ENCODE measurements around the gene SVOPL. TPM values are rescaled to one million over a fixed set of nuclear protein-coding genes. Genes with fewer than 3 reads are reported as not detected.

Gene SVOPL
- total and polyA plus RNA-seq, 2 donors (not counting 1 experiment from before 2014, with no cell fraction given): not detected

DNA sequence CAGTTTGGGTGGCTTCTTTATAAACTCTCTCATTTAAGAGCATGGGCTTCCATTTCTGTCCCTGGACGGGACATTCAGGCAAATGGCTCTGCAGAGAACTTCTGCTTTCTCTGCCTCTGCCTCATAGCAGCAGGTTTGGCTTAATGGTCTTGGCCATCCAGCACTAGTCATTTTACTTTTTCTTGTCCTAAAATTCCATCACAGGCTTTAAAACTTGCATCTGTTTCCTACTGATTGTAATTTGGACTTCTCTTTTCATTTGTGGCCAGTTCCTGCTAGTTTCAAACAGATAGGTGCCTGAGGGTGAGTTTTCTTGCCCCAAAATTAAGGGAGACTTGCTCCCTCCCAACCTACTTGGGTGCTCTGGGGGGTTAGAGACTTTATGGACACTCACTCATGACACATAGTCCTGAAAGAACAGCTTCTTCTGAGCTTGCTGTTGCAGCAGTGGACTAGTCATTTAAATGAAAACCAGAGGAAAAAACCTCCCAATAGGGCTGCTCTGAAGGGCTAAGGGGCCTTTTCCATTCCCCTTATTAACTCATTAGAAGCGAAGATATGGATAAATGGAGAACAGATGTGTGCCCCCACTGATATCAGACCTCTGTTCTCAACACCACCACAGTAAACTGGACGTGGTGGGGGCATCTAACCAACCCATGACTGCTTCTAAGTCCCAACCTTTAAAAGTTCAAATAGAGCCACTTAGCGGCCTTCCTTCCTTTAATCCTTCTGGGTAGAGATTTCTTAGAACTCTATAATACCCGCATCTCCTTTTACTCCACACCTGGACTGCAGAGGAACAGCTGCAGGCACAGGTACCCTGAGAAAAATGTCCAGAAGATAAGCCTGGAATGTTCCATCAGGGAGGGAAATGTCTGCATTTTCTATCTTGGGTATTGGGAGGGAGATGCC lies 38.8 kb downstream of the SVOPL start:
- H3K27me3 Mint-ChIP-seq: peaks cover 11% of the 10 kb centered on the region
- WGBS (ENCODE audit: insufficient coverage): 80% methylated on average over 3 of the region's 5 CpGs
- POLR2A ChIA-PET: no interaction called here
- Histone ChIP-seq H3K9me3 (ENCODE audit: control extremely low read depth in 1 of 3, control insufficient read depth in 2 of 3, insufficient read depth in 1 of 3, low read length in 2 of 3) (peaks cover 0 to 9% (median 0%) of the 10 kb centered on the region in 3 donors), H3K4me2 (replicated peaks; ENCODE audit: low read depth, low read length, poor library complexity, severe bottlenecking) (no peak overlapping the region), H3K79me2 (ENCODE audit: control insufficient read depth, insufficient read depth, low read length) (no peaks in the 10 kb centered on the region), H3K9ac (ENCODE audit: low read length) (no peak overlapping the region), H3K4me3 (ENCODE audit: control extremely low read depth in 1 of 5, extremely low read depth in 1 of 5, insufficient read depth in 1 of 5, low read depth in 2 of 5, low read length in 4 of 5) (no peak overlapping the region), H3K27ac (ENCODE audit: low read length in 2 of 2) (no peak overlapping the region), H3K27me3 (replicated peaks in 1 of 4; ENCODE audit: control extremely low read depth in 1 of 4, control insufficient read depth in 3 of 4, insufficient read depth in 4 of 4, low read length in 3 of 4) (peaks cover 0 to 13% (median 8%) of the 10 kb centered on the region in 4 experiments), H4K20me1 (ENCODE audit: control insufficient read depth, insufficient read depth, low read length, poor library complexity, severe bottlenecking) (no peaks in the 10 kb centered on the region), H3K4me1 (ENCODE audit: control insufficient read depth in 2 of 2, insufficient read depth in 2 of 2, low read length in 2 of 2) (peaks cover 0 to 5% of the 10 kb centered on the region in 2 donors), H2AFZ (ENCODE audit: insufficient read depth, low read depth, low read length, poor library complexity, severe bottlenecking) (no peak overlapping the region), H3K36me3 (replicated peaks in 1 of 2; ENCODE audit: control extremely low read depth in 1 of 2, control insufficient read depth in 1 of 2, extremely low read depth in 1 of 2, insufficient read depth in 2 of 2, low read length in 1 of 2) (no peaks in the 10 kb centered on the region)
- CTCF ChIA-PET: no interaction called here
- no peak for ATAC-seq (ENCODE audit: low read depth)
- peaks cover 2% of the 10 kb centered on the region for H3K4me1 Mint-ChIP-seq
- no peak for DNase-seq
- no peak overlapping the region for H3K27ac Mint-ChIP-seq
- H3K4me3 Mint-ChIP-seq: no peak overlapping the region
- no peak for TF ChIP-seq EZH2 (IDR thresholded peaks at IDR 0.05; ENCODE audit: borderline replicate concordance, insufficient read depth, low read depth, low read length, poor library complexity, severe bottlenecking)
- TF ChIP-seq, protein P1, sequence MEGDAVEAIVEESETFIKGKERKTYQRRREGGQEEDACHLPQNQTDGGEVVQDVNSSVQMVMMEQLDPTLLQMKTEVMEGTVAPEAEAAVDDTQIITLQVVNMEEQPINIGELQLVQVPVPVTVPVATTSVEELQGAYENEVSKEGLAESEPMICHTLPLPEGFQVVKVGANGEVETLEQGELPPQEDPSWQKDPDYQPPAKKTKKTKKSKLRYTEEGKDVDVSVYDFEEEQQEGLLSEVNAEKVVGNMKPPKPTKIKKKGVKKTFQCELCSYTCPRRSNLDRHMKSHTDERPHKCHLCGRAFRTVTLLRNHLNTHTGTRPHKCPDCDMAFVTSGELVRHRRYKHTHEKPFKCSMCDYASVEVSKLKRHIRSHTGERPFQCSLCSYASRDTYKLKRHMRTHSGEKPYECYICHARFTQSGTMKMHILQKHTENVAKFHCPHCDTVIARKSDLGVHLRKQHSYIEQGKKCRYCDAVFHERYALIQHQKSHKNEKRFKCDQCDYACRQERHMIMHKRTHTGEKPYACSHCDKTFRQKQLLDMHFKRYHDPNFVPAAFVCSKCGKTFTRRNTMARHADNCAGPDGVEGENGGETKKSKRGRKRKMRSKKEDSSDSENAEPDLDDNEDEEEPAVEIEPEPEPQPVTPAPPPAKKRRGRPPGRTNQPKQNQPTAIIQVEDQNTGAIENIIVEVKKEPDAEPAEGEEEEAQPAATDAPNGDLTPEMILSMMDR (IDR thresholded peaks at IDR 0.05): no peak
- H3K9me3 Mint-ChIP-seq (ENCODE audit: insufficient read depth): no peaks in the 10 kb centered on the region
- intact Hi-C loops (cut with micrococcal nuclease): no loop called here

- ChIA-PET POLR2A (no interaction called here), CTCF (no interaction called here)
- TF ChIP-seq EZH2 (IDR thresholded peaks at IDR 0.05; ENCODE audit: borderline replicate concordance, insufficient read depth, low read depth, low read length, poor library complexity, severe bottlenecking): no peak
- TF ChIP-seq, protein P1 (IDR thresholded peaks at IDR 0.05): no peak
- H2AFZ ChIP-seq (ENCODE audit: insufficient read depth, low read depth, low read length, poor library complexity, severe bottlenecking): no peak overlapping the region
- intact Hi-C loops (cut with micrococcal nuclease): no loop called here
- H3K27ac Mint-ChIP-seq: no peak overlapping the region
- ATAC-seq (ENCODE audit: low read depth): no peak
- H3K9me3 Mint-ChIP-seq (ENCODE audit: insufficient read depth): no peaks in the 10 kb centered on the region
- peaks cover 2% of the 10 kb centered on the region for H3K4me1 Mint-ChIP-seq
- H3K27ac ChIP-seq (ENCODE audit: low read length in 2 of 2): no peak overlapping the region
- peaks cover 0 to 9% (median 0%) of the 10 kb centered on the region in 3 donors for H3K9me3 ChIP-seq (ENCODE audit: control extremely low read depth in 1 of 3, control insufficient read depth in 2 of 3, insufficient read depth in 1 of 3, low read length in 2 of 3)
- peaks cover 0 to 13% (median 8%) of the 10 kb centered on the region in 4 experiments for H3K27me3 ChIP-seq (replicated peaks in 1 of 4; ENCODE audit: control extremely low read depth in 1 of 4, control insufficient read depth in 3 of 4, insufficient read depth in 4 of 4, low read length in 3 of 4)
- peaks cover 0 to 5% of the 10 kb centered on the region in 2 donors for H3K4me1 ChIP-seq (ENCODE audit: control insufficient read depth in 2 of 2, insufficient read depth in 2 of 2, low read length in 2 of 2)
- H3K36me3 ChIP-seq (replicated peaks in 1 of 2; ENCODE audit: control extremely low read depth in 1 of 2, control insufficient read depth in 1 of 2, extremely low read depth in 1 of 2, insufficient read depth in 2 of 2, low read length in 1 of 2): no peaks in the 10 kb centered on the region
- H4K20me1 ChIP-seq (ENCODE audit: control insufficient read depth, insufficient read depth, low read length, poor library complexity, severe bottlenecking): no peaks in the 10 kb centered on the region
- DNase-seq: no peak
- H3K79me2 ChIP-seq (ENCODE audit: control insufficient read depth, insufficient read depth, low read length): no peaks in the 10 kb centered on the region
- peaks cover 11% of the 10 kb centered on the region for H3K27me3 Mint-ChIP-seq
- H3K4me3 ChIP-seq (ENCODE audit: control extremely low read depth in 1 of 5, extremely low read depth in 1 of 5, insufficient read depth in 1 of 5, low read depth in 2 of 5, low read length in 4 of 5): no peak overlapping the region
- H3K4me3 Mint-ChIP-seq: no peak overlapping the region
- H3K4me2 ChIP-seq (replicated peaks; ENCODE audit: low read depth, low read length, poor library complexity, severe bottlenecking): no peak overlapping the region
- no peak overlapping the region for H3K9ac ChIP-seq (ENCODE audit: low read length)
- 100% methylated on average over 3 of the region's 9 CpGs for WGBS (ENCODE audit: insufficient coverage)
Measured at GRCh38 chr7:138661069-138661635, 40.0 kb downstream of the SVOPL start.
